Measurements from ENCODE around the gene ADA. TPM values are rescaled to one million over a fixed set of nuclear protein-coding genes. Genes with fewer than 3 reads are reported as not detected.

ADA gene
- total and polyA plus RNA-seq, 4 donors: 2.8 to 16.4 (median 10.7) TPM

DNA sequence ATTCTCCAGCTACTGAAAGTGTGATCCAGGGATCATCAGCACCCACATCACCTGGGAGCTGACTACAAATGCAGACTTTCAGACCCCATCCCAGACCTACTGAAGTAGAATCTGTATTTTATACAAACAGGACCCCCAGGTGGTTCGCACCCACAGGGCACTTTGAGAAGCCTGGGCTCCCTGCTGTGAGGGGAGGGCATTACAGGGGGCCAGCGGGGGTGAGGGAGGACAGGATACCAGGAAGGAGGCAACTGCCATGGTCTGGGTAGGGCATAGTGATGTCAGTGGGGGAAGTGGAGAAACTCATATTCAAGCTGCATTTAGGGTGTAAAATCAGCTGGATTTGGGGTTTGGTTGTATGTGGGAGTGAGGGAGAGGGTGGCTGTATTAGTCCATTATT is 2.0 kb upstream of the ADA start:
- Histone ChIP-seq H3K27me3 (ENCODE audit: control insufficient read depth in 1 of 2, insufficient read depth in 2 of 2, low read length in 1 of 2) (no peaks in the 10 kb centered on the region), H3K4me1 (ENCODE audit: control insufficient read depth in 1 of 2, insufficient read depth in 2 of 2, low read length in 2 of 2) (no peaks in the 10 kb centered on the region), H3K4me3 (ENCODE audit: low read length in 2 of 2) (no peak overlapping the region), H3K9me3 (ENCODE audit: control insufficient read depth, low read length) (no peaks in the 10 kb centered on the region), H3K36me3 (ENCODE audit: control insufficient read depth in 1 of 2, insufficient read depth in 2 of 2, low read length in 1 of 2) (no peaks in the 10 kb centered on the region), H3K27ac (ENCODE audit: low read depth in 1 of 2, low read length in 2 of 2) (no peak overlapping the region)
- DNase-seq: no peak
- intact Hi-C loops (cut with DNase I): no loop called here
- 84 to 90% methylated on average over 2 of the region's 2 CpGs for WGBS, 2 donors
- ATAC-seq (ENCODE audit: low FRiP score): no peak

DNA sequence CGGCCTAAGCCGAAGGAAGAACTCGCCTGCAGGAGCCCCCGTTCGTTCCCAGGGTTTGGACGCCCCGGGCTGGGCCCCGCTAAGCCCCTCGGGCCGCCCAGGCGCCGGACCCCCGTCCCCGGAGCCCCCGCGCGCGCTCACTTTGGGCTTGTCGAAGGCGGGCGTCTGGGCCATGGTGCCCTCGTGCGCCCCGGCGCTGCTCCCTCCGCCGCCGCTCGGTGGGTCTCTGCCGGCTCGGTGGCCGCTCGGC is 140 bp downstream of the ADA start:
- H3K27ac ChIP-seq (ENCODE audit: low read depth in 1 of 2, low read length in 2 of 2): no peak overlapping the region
- DNase-seq (no peak), ATAC-seq (ENCODE audit: low FRiP score) (no peak)
- 1 to 2% methylated on average over 20 to 33 of the region's 33 CpGs for WGBS, 2 donors
- H3K4me1 ChIP-seq (ENCODE audit: control insufficient read depth in 1 of 2, insufficient read depth in 2 of 2, low read length in 2 of 2): no peaks in the 10 kb centered on the region
- H3K27me3 ChIP-seq (ENCODE audit: control insufficient read depth in 1 of 2, insufficient read depth in 2 of 2, low read length in 1 of 2): no peaks in the 10 kb centered on the region
- intact Hi-C loops (cut with DNase I): no loop called here
- peak overlapping the region; percentile 41 to 81 for H3K4me3 ChIP-seq (ENCODE audit: low read length in 2 of 2)
- H3K36me3 ChIP-seq (ENCODE audit: control insufficient read depth in 1 of 2, insufficient read depth in 2 of 2, low read length in 1 of 2): no peaks in the 10 kb centered on the region
- H3K9me3 ChIP-seq (ENCODE audit: control insufficient read depth, low read length): no peaks in the 10 kb centered on the region

DNA sequence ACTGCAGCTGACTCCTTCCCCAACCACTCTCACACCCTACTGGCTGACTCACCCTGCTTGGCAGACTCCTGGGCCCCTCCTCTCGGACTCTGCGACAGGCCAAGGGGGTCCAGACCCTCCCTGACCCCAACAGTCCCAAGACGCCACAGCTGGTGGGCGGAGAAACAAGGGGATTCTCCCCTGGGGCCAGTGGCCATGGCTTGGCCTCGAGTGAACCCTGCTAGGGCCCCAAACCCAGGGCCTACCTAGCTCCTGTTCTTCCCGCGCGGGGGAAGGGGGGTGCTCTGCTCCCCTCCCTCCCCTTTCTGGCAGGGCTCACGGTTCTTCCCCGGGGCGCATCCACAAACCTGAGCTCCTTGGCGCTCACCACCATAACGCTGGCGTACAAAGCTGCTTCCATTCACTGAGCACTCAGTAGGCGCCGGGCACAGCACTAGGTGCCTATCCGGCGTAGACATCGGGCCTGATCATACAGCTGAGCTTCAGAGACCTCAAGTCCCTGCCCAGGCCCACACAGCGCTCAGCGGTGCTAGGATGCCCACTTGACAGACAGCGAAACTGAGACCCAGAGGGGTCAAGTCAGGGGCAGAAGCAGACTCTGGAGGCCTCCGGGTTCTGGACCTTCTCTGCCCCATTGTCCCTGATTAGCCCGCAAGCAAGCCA is 597 bp downstream of the ADA start:
- intact Hi-C loops (cut with DNase I): no loop called here
- ATAC-seq (ENCODE audit: low FRiP score): peak; percentile 31
- no peak for DNase-seq

DNA sequence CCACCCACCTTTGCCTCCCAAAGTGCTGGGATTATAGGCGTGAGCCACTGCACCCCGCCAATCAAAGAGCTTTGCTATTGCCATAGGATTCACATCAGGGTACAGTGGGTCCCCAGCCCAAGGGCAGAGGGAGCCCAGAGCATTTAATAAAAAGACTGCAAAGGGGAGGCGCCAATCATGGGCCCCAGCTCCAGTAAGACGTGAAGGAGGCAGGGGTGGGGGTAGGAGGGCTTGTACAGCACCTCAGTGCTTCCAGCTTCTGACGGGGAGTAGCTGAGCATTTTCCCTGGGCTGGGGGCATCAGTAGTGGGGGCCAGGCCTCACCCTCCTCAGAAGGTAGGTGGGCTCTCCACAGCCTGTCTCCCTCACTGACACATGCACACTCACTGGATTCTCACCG is 1.5 kb downstream of the ADA start:
- ATAC-seq (ENCODE audit: low FRiP score): no peak
- Histone ChIP-seq H3K4me3 (ENCODE audit: low read length in 2 of 2) (no peak overlapping the region), H3K9me3 (ENCODE audit: control insufficient read depth, low read length) (no peaks in the 10 kb centered on the region), H3K27me3 (ENCODE audit: control insufficient read depth in 1 of 2, insufficient read depth in 2 of 2, low read length in 1 of 2) (no peaks in the 10 kb centered on the region), H3K27ac (ENCODE audit: low read depth in 1 of 2, low read length in 2 of 2) (no peak overlapping the region), H3K4me1 (ENCODE audit: control insufficient read depth in 1 of 2, insufficient read depth in 2 of 2, low read length in 2 of 2) (no peaks in the 10 kb centered on the region), H3K36me3 (ENCODE audit: control insufficient read depth in 1 of 2, insufficient read depth in 2 of 2, low read length in 1 of 2) (no peaks in the 10 kb centered on the region)
- WGBS, 2 donors: 90% methylated on average over 6 of the region's 6 CpGs
- intact Hi-C loops (cut with DNase I): no loop called here
- no peak for DNase-seq

More for the DNA sequence above, 597 bp downstream of the ADA start:
- 62 to 63% methylated on average over 24 of the region's 24 CpGs for WGBS, 2 donors
- H3K36me3 ChIP-seq (ENCODE audit: control insufficient read depth in 1 of 2, insufficient read depth in 2 of 2, low read length in 1 of 2): no peaks in the 10 kb centered on the region
- no peaks in the 10 kb centered on the region for H3K9me3 ChIP-seq (ENCODE audit: control insufficient read depth, low read length)
- H3K27me3 ChIP-seq (ENCODE audit: control insufficient read depth in 1 of 2, insufficient read depth in 2 of 2, low read length in 1 of 2): no peaks in the 10 kb centered on the region
- no peak overlapping the region for H3K27ac ChIP-seq (ENCODE audit: low read depth in 1 of 2, low read length in 2 of 2)
- H3K4me1 ChIP-seq (ENCODE audit: control insufficient read depth in 1 of 2, insufficient read depth in 2 of 2, low read length in 2 of 2): no peaks in the 10 kb centered on the region
- peak overlapping the region; percentile 41 to 81 for H3K4me3 ChIP-seq (ENCODE audit: low read length in 2 of 2)

DNA sequence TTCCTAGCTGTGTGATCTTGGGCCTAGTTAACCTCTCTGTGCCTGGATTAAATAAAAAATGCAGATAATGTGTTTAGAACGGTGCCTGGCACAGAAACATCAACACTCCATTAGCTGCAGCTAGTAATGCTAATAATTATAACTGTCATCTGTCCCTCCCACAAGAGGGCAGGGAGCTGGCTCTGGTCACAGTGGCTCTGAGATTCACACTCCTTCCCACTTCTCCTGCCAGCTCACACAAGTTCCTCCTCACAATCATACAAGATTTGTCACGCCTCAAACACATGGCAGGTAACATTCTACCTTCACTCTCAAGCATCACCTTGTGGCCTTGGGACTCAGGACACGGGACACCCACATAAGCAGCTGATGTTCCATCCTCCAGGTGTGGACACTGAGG is 2.4 kb downstream of the ADA start:
- no peaks in the 10 kb centered on the region for H3K36me3 ChIP-seq (ENCODE audit: control insufficient read depth in 1 of 2, insufficient read depth in 2 of 2, low read length in 1 of 2)
- H3K4me1 ChIP-seq (ENCODE audit: control insufficient read depth in 1 of 2, insufficient read depth in 2 of 2, low read length in 2 of 2): no peaks in the 10 kb centered on the region
- intact Hi-C loops (cut with DNase I): no loop called here
- H3K9me3 ChIP-seq (ENCODE audit: control insufficient read depth, low read length): no peaks in the 10 kb centered on the region
- no peaks in the 10 kb centered on the region for H3K27me3 ChIP-seq (ENCODE audit: control insufficient read depth in 1 of 2, insufficient read depth in 2 of 2, low read length in 1 of 2)
- no peak overlapping the region for H3K27ac ChIP-seq (ENCODE audit: low read depth in 1 of 2, low read length in 2 of 2)
- WGBS, 2 donors: 85 to 93% methylated on average over 3 of the region's 3 CpGs
- DNase-seq (no peak), ATAC-seq (ENCODE audit: low FRiP score) (no peak)
- no peak overlapping the region for H3K4me3 ChIP-seq (ENCODE audit: low read length in 2 of 2)

DNA sequence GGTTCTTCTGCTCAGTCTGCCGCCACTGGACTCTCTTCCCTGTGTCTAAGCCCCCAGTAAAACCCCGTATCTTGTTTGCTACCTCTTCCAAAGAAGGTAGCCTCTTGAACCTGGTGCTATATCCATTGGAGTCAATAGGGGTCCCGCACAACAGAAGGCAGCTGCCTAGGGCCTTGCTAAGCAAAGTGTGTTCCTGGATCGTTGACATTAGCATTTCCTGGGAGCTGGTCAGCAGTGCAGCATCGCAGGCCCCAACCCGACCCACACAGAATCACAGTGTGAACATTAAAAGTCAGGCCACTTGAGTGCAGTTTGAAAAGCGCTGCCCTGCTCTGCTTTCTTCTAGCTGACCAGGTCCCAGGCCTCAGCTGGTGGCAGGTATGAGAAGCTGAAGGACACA is 2.9 kb downstream of the ADA start:
- no peaks in the 10 kb centered on the region for H3K9me3 ChIP-seq (ENCODE audit: control insufficient read depth, low read length)
- no peaks in the 10 kb centered on the region for H3K4me1 ChIP-seq (ENCODE audit: control insufficient read depth in 1 of 2, insufficient read depth in 2 of 2, low read length in 2 of 2)
- no peaks in the 10 kb centered on the region for H3K27me3 ChIP-seq (ENCODE audit: control insufficient read depth in 1 of 2, insufficient read depth in 2 of 2, low read length in 1 of 2)
- no peak overlapping the region for H3K27ac ChIP-seq (ENCODE audit: low read depth in 1 of 2, low read length in 2 of 2)
- intact Hi-C loops (cut with DNase I): no loop called here
- ATAC-seq (ENCODE audit: low FRiP score): no peak
- no peaks in the 10 kb centered on the region for H3K36me3 ChIP-seq (ENCODE audit: control insufficient read depth in 1 of 2, insufficient read depth in 2 of 2, low read length in 1 of 2)
- WGBS, 2 donors: 84 to 85% methylated on average over 7 of the region's 7 CpGs
- DNase-seq: no peak
- no peak overlapping the region for H3K4me3 ChIP-seq (ENCODE audit: low read length in 2 of 2)

DNA sequence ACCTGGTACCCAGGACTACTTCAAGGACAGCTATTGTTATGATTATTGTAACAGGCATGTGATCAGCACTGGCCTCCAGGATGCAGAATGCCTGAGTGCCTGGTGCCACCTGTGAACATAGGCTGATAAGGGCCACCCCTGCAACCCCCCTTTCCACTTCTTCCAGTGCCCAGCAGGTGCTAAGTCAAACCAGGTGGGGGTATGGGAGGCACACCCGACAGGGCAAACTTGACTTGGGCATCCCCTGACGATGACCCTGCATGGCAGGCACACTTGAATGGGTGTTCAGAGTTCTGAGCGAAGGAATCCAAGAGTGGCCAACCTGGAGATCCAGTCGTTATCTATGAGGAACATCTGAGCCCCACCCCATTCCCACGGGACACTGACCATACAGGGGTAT is 3.4 kb downstream of the ADA start:
- intact Hi-C loops (cut with DNase I): no loop called here
- no peak overlapping the region for H3K4me3 ChIP-seq (ENCODE audit: low read length in 2 of 2)
- 87 to 96% methylated on average over 5 of the region's 5 CpGs for WGBS, 2 donors
- H3K27me3 ChIP-seq (ENCODE audit: control insufficient read depth in 1 of 2, insufficient read depth in 2 of 2, low read length in 1 of 2): no peaks in the 10 kb centered on the region
- H3K27ac ChIP-seq (ENCODE audit: low read depth in 1 of 2, low read length in 2 of 2): no peak overlapping the region
- no peaks in the 10 kb centered on the region for H3K36me3 ChIP-seq (ENCODE audit: control insufficient read depth in 1 of 2, insufficient read depth in 2 of 2, low read length in 1 of 2)
- DNase-seq (no peak), ATAC-seq (ENCODE audit: low FRiP score) (no peak)
- no peaks in the 10 kb centered on the region for H3K9me3 ChIP-seq (ENCODE audit: control insufficient read depth, low read length)
- H3K4me1 ChIP-seq (ENCODE audit: control insufficient read depth in 1 of 2, insufficient read depth in 2 of 2, low read length in 2 of 2): no peaks in the 10 kb centered on the region

DNA sequence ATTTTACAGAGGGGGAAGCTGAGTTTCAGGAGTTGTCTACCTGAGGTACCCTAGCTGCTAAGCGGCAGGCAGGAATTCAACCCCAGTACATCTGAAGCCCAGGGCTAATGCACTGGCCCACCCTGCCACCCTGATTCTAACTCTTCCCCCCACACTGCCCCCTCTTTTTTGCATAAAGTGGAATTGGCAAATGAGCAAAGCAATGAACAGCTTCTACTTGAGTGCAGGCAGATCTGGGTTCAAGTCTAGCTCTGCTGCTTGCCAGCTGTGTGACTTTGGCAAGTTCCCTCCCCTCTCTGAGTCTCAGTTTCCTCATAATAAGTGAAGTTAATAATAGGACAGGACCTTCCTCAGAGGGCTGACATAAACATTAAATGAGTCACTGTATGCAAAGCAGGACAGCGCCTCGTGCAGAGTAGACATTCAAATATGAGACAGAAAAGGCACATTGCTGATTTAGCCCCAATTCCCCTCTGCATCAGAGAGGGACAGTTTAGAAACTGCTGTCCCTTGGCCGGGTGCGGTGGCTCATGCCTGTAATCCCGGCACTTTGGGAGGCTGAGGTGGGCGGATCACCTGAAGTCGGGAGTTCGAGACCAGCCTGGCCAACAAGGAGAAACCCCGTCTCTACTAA is 4.7 kb downstream of the ADA start:
- Histone ChIP-seq H3K9me3 (ENCODE audit: control insufficient read depth, low read length) (no peaks in the 10 kb centered on the region), H3K36me3 (ENCODE audit: control insufficient read depth in 1 of 2, insufficient read depth in 2 of 2, low read length in 1 of 2) (no peaks in the 10 kb centered on the region), H3K27ac (ENCODE audit: low read depth in 1 of 2, low read length in 2 of 2) (no peak overlapping the region), H3K4me1 (ENCODE audit: control insufficient read depth in 1 of 2, insufficient read depth in 2 of 2, low read length in 2 of 2) (no peaks in the 10 kb centered on the region), H3K27me3 (ENCODE audit: control insufficient read depth in 1 of 2, insufficient read depth in 2 of 2, low read length in 1 of 2) (no peaks in the 10 kb centered on the region), H3K4me3 (ENCODE audit: low read length in 2 of 2) (no peak overlapping the region)
- no peak for DNase-seq
- intact Hi-C loops (cut with DNase I): no loop called here
- no peak for ATAC-seq (ENCODE audit: low FRiP score)
- 78 to 84% methylated on average over 10 of the region's 10 CpGs for WGBS, 2 donors

DNA sequence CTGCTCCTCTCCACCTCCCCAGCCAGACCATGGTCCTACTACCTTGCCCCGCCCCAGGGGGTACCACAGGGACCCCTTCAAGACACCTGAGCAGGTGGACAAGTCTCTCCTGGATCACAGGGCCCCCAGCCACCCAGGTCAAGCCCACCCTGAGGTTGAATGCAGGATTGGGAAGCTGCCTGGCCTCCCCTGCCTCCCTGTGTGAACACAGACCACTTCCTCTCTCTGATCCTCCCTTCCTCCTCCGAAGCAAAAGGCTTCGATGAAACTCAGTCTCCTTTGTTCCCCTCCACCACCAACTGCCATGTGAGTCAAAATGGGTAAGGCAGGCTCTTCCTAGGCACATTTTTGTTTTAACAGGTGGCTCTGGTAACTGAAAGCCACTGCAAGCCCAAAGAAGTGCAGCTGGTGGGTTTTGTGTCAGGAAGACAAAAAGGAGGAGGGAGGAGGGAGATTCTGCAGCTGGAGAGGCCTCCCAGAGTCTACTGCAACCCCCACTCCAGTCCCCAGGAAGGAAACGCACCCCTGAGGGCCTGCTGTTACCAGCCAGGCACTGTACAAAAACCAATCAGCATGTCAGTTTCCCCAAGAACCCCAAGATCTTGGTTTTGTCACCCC is 5.4 kb downstream of the ADA start:
- DNase-seq (no peak), ATAC-seq (ENCODE audit: low FRiP score) (no peak)
- Histone ChIP-seq H3K4me3 (ENCODE audit: low read length in 2 of 2) (no peak overlapping the region), H3K9me3 (ENCODE audit: control insufficient read depth, low read length) (no peaks in the 10 kb centered on the region), H3K36me3 (ENCODE audit: control insufficient read depth in 1 of 2, insufficient read depth in 2 of 2, low read length in 1 of 2) (no peaks in the 10 kb centered on the region), H3K4me1 (ENCODE audit: control insufficient read depth in 1 of 2, insufficient read depth in 2 of 2, low read length in 2 of 2) (no peaks in the 10 kb centered on the region), H3K27ac (ENCODE audit: low read depth in 1 of 2, low read length in 2 of 2) (no peak overlapping the region), H3K27me3 (ENCODE audit: control insufficient read depth in 1 of 2, insufficient read depth in 2 of 2, low read length in 1 of 2) (no peaks in the 10 kb centered on the region)
- 71 to 75% methylated on average over 4 of the region's 4 CpGs for WGBS, 2 donors
- intact Hi-C loops (cut with DNase I): no loop called here

Measured in aorta (tissue), 5 donors.